OCI-LY1 (cell line): Measurements from ENCODE around the gene DPY19L3.

ENCODE experiments used
- EZH2 ChIP-seq: fragments of 200-600 bp; sonication (generic), shearing (Covaris generic); IDR thresholded peaks from 2 replicates; pipeline ENCODE4 v1.8.0; 2017; ENCODE audit warnings: borderline replicate concordance, mixed run types, mild to moderate bottlenecking, antibody characterized with exemption, low read length, moderate library complexity, mixed read lengths
- TF ChIP-seq, protein P1 (sequence below): fragments of 200-600 bp; sonication (generic), shearing (Covaris generic); IDR thresholded peaks from 2 replicates; pipeline ENCODE4 v1.5.1; 2017; ENCODE audit warnings: mild to moderate bottlenecking, antibody characterized with exemption, low read length, moderate library complexity, mixed read lengths

DNA sequence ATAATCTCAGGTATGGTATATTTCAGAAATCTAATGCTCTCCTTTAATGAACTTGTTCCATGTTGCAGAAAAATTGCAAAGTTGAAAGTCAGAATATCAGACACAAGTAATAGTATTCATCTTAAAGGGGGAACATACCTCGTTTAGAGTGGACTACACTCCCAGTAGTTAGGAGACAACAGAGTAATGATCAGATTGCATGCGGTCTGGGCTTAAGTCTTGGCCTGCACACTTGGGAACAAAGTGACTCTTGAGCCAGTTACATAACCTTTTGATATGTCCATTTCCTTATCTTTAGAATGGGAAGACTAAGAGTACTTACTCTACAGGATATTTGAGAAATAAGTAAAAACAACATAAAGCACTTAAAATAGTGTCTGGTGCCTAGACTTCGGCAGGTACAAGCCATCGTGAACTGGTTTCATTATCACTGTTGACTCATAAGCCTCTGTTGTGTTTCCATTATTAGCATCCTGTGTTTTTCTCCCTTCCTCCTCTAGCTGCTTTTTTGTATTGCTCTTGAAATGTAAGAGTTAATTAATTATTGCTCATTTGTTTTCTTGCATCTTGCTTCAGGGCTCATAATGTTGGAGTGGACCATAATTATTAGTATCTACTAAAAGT lies 53.0 kb downstream of the DPY19L3 start:
- TF ChIP-seq, protein P1, sequence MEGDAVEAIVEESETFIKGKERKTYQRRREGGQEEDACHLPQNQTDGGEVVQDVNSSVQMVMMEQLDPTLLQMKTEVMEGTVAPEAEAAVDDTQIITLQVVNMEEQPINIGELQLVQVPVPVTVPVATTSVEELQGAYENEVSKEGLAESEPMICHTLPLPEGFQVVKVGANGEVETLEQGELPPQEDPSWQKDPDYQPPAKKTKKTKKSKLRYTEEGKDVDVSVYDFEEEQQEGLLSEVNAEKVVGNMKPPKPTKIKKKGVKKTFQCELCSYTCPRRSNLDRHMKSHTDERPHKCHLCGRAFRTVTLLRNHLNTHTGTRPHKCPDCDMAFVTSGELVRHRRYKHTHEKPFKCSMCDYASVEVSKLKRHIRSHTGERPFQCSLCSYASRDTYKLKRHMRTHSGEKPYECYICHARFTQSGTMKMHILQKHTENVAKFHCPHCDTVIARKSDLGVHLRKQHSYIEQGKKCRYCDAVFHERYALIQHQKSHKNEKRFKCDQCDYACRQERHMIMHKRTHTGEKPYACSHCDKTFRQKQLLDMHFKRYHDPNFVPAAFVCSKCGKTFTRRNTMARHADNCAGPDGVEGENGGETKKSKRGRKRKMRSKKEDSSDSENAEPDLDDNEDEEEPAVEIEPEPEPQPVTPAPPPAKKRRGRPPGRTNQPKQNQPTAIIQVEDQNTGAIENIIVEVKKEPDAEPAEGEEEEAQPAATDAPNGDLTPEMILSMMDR = no peak
- no peak for TF ChIP-seq EZH2
